Omental fat pad (tissue), 4 donors: Measurements from ENCODE around the gene RHOBTB1. TPM values are rescaled to one million over a fixed set of nuclear protein-coding genes. Genes with fewer than 3 reads are reported as not detected.

Source experiments
- ATAC-seq: fragments of 150-250 bp; one replicate; pipeline ENCODE4 v1.9.1; 2016; ENCODE audit warnings: mild to moderate bottlenecking, moderate library complexity; ENCODE audit not compliant: low FRiP score
- DNase-seq: peaks from one replicate; pipeline ENCODE4 v3.0.0-alpha.2; 2019; ENCODE audit warnings: low spot score
- total RNA-seq, 4 donors: library from RNA; depleted of rRNA; stranded (reverse); fragments of >200 nt; gene quantifications; one replicate each; pipeline ENCODE4 v1.1.0, GENCODE V29; 2016
- TF ChIP-seq, protein P1 (sequence below), 3 donors: fragments of 450-650 bp; IDR thresholded peaks; one replicate each; pipeline ENCODE4 v1.5.1; 2016 to 2017; ENCODE audit warnings: antibody characterized with exemption in 3 of 3, mild to moderate bottlenecking in 3 of 3, moderate library complexity in 2 of 3

The RHOBTB1 gene
- total RNA-seq, 4 donors from 2014 or later = 9.5 to 34.8 (median 16.9) TPM

- no peak for DNase-seq
- ATAC-seq = no peak
- TF ChIP-seq, protein P1, sequence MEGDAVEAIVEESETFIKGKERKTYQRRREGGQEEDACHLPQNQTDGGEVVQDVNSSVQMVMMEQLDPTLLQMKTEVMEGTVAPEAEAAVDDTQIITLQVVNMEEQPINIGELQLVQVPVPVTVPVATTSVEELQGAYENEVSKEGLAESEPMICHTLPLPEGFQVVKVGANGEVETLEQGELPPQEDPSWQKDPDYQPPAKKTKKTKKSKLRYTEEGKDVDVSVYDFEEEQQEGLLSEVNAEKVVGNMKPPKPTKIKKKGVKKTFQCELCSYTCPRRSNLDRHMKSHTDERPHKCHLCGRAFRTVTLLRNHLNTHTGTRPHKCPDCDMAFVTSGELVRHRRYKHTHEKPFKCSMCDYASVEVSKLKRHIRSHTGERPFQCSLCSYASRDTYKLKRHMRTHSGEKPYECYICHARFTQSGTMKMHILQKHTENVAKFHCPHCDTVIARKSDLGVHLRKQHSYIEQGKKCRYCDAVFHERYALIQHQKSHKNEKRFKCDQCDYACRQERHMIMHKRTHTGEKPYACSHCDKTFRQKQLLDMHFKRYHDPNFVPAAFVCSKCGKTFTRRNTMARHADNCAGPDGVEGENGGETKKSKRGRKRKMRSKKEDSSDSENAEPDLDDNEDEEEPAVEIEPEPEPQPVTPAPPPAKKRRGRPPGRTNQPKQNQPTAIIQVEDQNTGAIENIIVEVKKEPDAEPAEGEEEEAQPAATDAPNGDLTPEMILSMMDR (IDR thresholded peaks at IDR 0.05) = no peak
Observed at GRCh38 chr10:60957667-60958221, 13.8 kb upstream of the RHOBTB1 start.

- DNase-seq (no peak), ATAC-seq (no peak)
- TF ChIP-seq, protein P1 (IDR thresholded peaks at IDR 0.05) = no peak
Observed at GRCh38 chr10:60955957-60956425, 12.0 kb upstream of the RHOBTB1 start.

DNA sequence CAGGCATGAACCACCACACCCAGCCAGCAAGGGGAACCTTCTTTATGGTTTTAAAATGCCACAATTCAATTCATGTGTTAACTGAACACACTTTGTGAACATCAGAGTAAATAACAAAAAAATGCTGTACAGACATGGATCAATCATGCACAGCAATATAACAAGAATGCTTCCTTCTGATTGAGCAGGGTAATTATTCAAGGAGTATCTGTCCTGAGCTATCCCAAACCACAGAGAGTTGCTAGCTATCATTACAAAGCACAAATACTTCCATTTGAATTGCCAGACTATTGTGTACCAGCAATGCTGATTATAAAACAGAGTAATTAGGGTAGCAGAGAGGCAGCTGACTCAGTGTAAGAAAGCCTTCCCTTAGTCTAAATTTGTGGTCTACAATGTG, 11.3 kb upstream of the RHOBTB1 start:
- ATAC-seq = no peak
- DNase-seq = no peak
- TF ChIP-seq, protein P1 (IDR thresholded peaks at IDR 0.05) = no peak

GRCh38 chr10:60954035-60954434, 10.1 kb upstream of the RHOBTB1 start:
- ATAC-seq = no peak
- TF ChIP-seq, protein P1 (IDR thresholded peaks at IDR 0.05) = no peak
- no peak for DNase-seq

DNA sequence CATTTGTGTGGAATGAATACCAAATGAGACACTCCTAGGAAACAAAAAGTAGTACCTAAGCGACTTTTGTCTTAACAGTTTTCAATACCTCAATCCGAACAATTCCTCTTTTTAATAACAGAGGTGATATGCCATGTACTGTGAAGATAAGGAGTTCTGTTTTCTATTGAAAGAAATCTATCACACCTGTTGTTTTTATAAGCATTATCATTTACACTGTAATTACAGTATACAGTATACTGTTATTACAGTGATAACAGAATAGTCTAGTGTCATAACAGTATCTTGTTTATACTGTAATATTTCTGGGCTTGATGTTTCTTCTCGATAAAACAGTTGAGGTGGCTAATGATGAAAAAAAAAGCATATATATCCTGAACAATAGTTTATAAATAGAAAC, 9.4 kb upstream of the RHOBTB1 start:
- TF ChIP-seq, protein P1 (IDR thresholded peaks at IDR 0.05) = no peak
- DNase-seq = no peak
- ATAC-seq = no peak

DNA sequence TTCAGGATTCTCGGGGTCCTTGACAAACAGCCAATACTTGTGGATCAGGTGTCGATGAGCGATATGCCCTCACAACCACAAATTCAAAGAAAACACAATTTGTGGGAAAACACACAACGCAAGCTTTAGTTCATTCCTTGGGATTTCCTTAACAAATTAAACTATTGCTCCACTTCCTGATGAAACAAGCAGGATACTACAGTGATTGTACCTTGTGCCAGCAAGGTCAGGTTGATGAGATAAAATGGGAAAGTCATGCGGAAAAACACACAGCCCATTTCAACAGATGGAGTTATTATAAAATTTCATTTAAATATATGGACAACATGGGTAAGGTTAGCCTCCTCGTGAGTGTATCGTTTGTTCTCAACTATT, 8.8 kb upstream of the RHOBTB1 start:
- ATAC-seq (no peak), DNase-seq (no peak)
- TF ChIP-seq, protein P1 (IDR thresholded peaks at IDR 0.05) = no peak

DNA sequence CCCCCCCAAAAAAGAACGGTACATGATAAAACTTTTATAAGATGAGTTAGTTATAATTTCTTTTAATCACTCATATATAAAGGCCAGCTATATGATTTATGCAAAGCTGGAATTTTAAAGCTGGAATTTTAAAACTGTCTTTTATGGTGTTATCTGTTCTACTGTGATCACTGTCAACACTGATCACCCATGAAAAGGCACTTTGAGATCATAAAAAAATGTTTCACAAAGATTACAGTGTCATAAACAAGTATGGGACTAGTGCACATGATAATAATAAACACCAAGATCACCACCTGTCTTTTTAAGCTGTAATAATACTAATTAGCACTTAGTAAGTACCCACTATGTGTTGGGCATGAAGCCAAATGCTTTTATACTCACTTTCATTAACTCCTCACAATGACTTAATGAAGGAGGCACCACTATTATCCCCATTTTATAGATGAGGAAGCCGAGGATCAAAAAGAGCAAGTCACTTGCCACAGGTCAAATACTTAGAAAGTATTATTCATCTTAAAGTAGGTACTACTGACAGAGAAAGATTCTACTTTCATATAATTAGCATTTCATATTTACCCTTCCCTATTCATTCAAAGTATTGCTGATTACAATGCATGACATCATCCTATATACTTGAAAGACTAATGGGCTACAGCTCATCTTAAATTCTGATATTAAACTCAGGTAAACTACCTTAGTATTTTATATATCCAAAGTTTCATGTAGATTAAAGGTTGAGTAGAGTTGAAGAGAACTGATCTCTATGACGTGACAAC, 8.3 kb upstream of the RHOBTB1 start:
- DNase-seq (no peak), ATAC-seq (no peak)
- TF ChIP-seq, protein P1 (IDR thresholded peaks at IDR 0.05) = no peak
